IMR-90 (cell line): ENCODE results near the gene KHNYN. TPM values are rescaled to one million over a fixed set of nuclear protein-coding genes. Genes with fewer than 3 reads are reported as not detected.

Source experiments
- ATAC-seq: fragments of 200-7000 bp; cut with Tn5 transposase; 2 replicates; pipeline ENCODE4 v1.9.1; 2020; ENCODE audit warnings: low read depth, mild to moderate bottlenecking, moderate library complexity
- BruUV-seq: library from RNA; stranded (reverse); fragments of 400-500 nt; replicated peaks from 2 replicates; lab custom pipeline; 2021; lab: Mats Ljungman, UMichigan
- CTCF ChIA-PET: fragments of 300-600 bp; formaldehyde crosslinking; extraction: SDS; loops from one replicate; lab custom pipeline; 2021; ENCODE audit warnings: antibody characterized with exemption; lab: Yijun Ruan, JAX
- POLR2A ChIA-PET: fragments of 300-600 bp; sonication (Branson Sonifier 250); formaldehyde crosslinking; loops from one replicate; lab custom pipeline; 2022; ENCODE audit warnings: antibody characterized with exemption; ENCODE audit not compliant: unreplicated experiment; lab: Charles Lee
- DNase-seq: peaks from one replicate; pipeline ENCODE4 v3.0.0; 2013
- H2AFZ ChIP-seq: replicated peaks from 2 replicates; pipeline ENCODE3; 2013; ENCODE audit warnings: low read length, mild to moderate bottlenecking; ENCODE audit not compliant: poor library complexity
- H2AK5ac ChIP-seq: 2 replicates; pipeline ENCODE4 v1.6.1; 2013; ENCODE audit warnings: low read depth, low read length, inconsistent platforms
- H2AK9ac ChIP-seq: replicated peaks from 2 replicates; pipeline ENCODE3; 2013; ENCODE audit warnings: mild to moderate bottlenecking, low read depth, low read length, moderate library complexity; ENCODE audit not compliant: poor library complexity
- H2BK120ac ChIP-seq: 2 replicates; pipeline ENCODE4 v1.6.1; 2013; ENCODE audit warnings: low read depth, low read length, inconsistent platforms
- H2BK15ac ChIP-seq: 3 replicates; pipeline ENCODE4 v1.6.1; 2013; ENCODE audit warnings: low read depth, low read length, inconsistent platforms
- H2BK20ac ChIP-seq: 2 replicates; pipeline ENCODE4 v1.6.1; 2013; ENCODE audit warnings: low read depth, mild to moderate bottlenecking, inconsistent platforms, low read length, moderate library complexity
- H2BK5ac ChIP-seq: 2 replicates; pipeline ENCODE4 v1.6.1; 2013; ENCODE audit warnings: mild to moderate bottlenecking, low read depth, low read length, inconsistent platforms; ENCODE audit not compliant: poor library complexity, severe bottlenecking
- H3K14ac ChIP-seq: replicated peaks from 2 replicates; pipeline ENCODE4 v1.6.1; 2013; ENCODE audit warnings: low read depth, low read length, inconsistent platforms
- H3K18ac ChIP-seq: 2 replicates; pipeline ENCODE4 v1.6.1; 2013; ENCODE audit warnings: low read depth, low read length, control low read depth
- H3K23ac ChIP-seq: 2 replicates; pipeline ENCODE4 v1.6.1; 2013; ENCODE audit warnings: low read depth, low read length, inconsistent platforms
- H3K27ac ChIP-seq: 2 replicates; pipeline ENCODE4 v1.5.1; 2013; ENCODE audit warnings: mild to moderate bottlenecking, control low read depth, low read length; ENCODE audit not compliant: insufficient read depth
- H3K27me3 ChIP-seq: 2 replicates; pipeline ENCODE4 v1.6.1; 2013; ENCODE audit warnings: low read length; ENCODE audit not compliant: control insufficient read depth, insufficient read depth
- H3K36me3 ChIP-seq: 2 replicates; pipeline ENCODE4 v1.6.1; 2013; ENCODE audit warnings: low read length, mixed read lengths; ENCODE audit not compliant: control insufficient read depth, insufficient read depth
- H3K4ac ChIP-seq: 2 replicates; pipeline ENCODE4 v1.6.1; 2013; ENCODE audit warnings: low read depth, low read length, inconsistent platforms
- H3K4me1 ChIP-seq: 2 replicates; pipeline ENCODE4 v1.6.1; 2013; ENCODE audit warnings: low read length, mixed read lengths; ENCODE audit not compliant: control insufficient read depth, insufficient read depth
- H3K4me2 ChIP-seq: 2 replicates; pipeline ENCODE4 v1.6.1; 2013; ENCODE audit warnings: low read depth, mild to moderate bottlenecking, control low read depth, low read length, moderate library complexity
- H3K4me3 ChIP-seq: 2 replicates; pipeline ENCODE4 v1.5.1; 2013; ENCODE audit warnings: low read depth, mild to moderate bottlenecking, control low read depth, low read length, moderate library complexity; ENCODE audit not compliant: insufficient read depth
- H3K56ac ChIP-seq: 2 replicates; pipeline ENCODE4 v1.6.1; 2013; ENCODE audit warnings: low read length, inconsistent platforms; ENCODE audit not compliant: insufficient read depth; ENCODE audit errors: extremely low read depth
- H3K79me1 ChIP-seq, 2 experiments: 2 replicates each; pipeline ENCODE4 v1.6.1; 2013; ENCODE audit warnings: low read length in 2 of 2, inconsistent platforms in 1 of 2, low read depth in 1 of 2
- H3K9ac ChIP-seq: 2 replicates; pipeline ENCODE4 v1.6.1; 2013; ENCODE audit warnings: low read depth, low read length, control low read depth
- H3K9me1 ChIP-seq: 2 replicates; pipeline ENCODE4 v1.6.1; 2013; ENCODE audit warnings: low read length, inconsistent platforms; ENCODE audit not compliant: insufficient read depth
- H3K9me3 ChIP-seq: 2 replicates; pipeline ENCODE4 v1.6.1; 2013; ENCODE audit warnings: low read length; ENCODE audit not compliant: control insufficient read depth, insufficient read depth
- H4K20me1 ChIP-seq: 2 replicates; pipeline ENCODE4 v1.6.1; 2013; ENCODE audit warnings: low read length, inconsistent platforms; ENCODE audit not compliant: insufficient read depth
- H4K5ac ChIP-seq: 2 replicates; pipeline ENCODE4 v1.6.1; 2013; ENCODE audit warnings: mild to moderate bottlenecking, low read depth, low read length, control low read depth
- H4K8ac ChIP-seq, 2 experiments: 2 replicates each; pipeline ENCODE4 v1.6.1; 2013; ENCODE audit warnings: low read depth in 2 of 2, low read length in 2 of 2, control low read depth in 1 of 2, inconsistent platforms in 1 of 2
- H4K91ac ChIP-seq: 2 replicates; pipeline ENCODE4 v1.6.1; 2013; ENCODE audit warnings: low read depth, low read length, inconsistent platforms; ENCODE audit not compliant: insufficient read depth
- MAFK ChIP-seq: IDR thresholded peaks from 2 replicates; pipeline ENCODE4 v1.6.1; 2012; ENCODE audit warnings: low read depth, low read length, improper control_type of control experiment
- SMC3 ChIP-seq: fragments of 150-350 bp; IDR thresholded peaks from 2 replicates; pipeline ENCODE4 v1.6.1; 2016; ENCODE audit warnings: low read depth, mild to moderate bottlenecking, antibody characterized with exemption, low read length, moderate library complexity
- WGBS, 2 experiments: methylation state at CpG; one replicate each; pipeline versions ENCODE4 v1.1.5 to v1.1.7; 2013; ENCODE audit warnings: missing lambda C conversion rate in 2 of 2; ENCODE audit not compliant: insufficient read length in 1 of 2; ENCODE audit errors: extremely low coverage in 2 of 2; 5-methylcytosine and 5-hydroxymethylcytosine counted together
- dilution Hi-C: fragments of 300-500 bp; cut with HindIII; formaldehyde crosslinking; loops from one replicate; pipeline ENCODE4 v1.14.3; 2018; ENCODE audit warnings: low sequenced_read_pairs; ENCODE audit not compliant: unreplicated experiment
- in situ Hi-C: fragments of 300-500 bp; cut with MboI; formaldehyde crosslinking; loops from 3 replicates; pipeline ENCODE4 v1.14.3; 2019; ENCODE audit warnings: low sequenced_read_pairs, inconsistent platforms, mixed read lengths
- intact Hi-C: fragments of 100-400 bp; cut with micrococcal nuclease; formaldehyde crosslinking; loops from 2 replicates; pipeline ENCODE4 v1.10.0; 2022
- polyA plus RNA-seq, 3 experiments: library from polyadenylated mRNA; depleted of rRNA; stranded (reverse); fragments of >200 nt; gene quantifications; 2 replicates each; pipeline ENCODE4 v1.2.3, GENCODE V29; 2012; ENCODE audit warnings: low replicate concordance in 1 of 3
- total RNA-seq: library from RNA; depleted of rRNA; stranded (reverse); fragments of >200 nt; gene quantifications from 2 replicates; pipeline ENCODE4 v1.2.3, GENCODE V29; 2012

KHNYN gene
- total and polyA plus RNA-seq, 2 of the 4 experiments (the other 2 are of a cell fraction) = 18.9 to 24.4 TPM

DNA sequence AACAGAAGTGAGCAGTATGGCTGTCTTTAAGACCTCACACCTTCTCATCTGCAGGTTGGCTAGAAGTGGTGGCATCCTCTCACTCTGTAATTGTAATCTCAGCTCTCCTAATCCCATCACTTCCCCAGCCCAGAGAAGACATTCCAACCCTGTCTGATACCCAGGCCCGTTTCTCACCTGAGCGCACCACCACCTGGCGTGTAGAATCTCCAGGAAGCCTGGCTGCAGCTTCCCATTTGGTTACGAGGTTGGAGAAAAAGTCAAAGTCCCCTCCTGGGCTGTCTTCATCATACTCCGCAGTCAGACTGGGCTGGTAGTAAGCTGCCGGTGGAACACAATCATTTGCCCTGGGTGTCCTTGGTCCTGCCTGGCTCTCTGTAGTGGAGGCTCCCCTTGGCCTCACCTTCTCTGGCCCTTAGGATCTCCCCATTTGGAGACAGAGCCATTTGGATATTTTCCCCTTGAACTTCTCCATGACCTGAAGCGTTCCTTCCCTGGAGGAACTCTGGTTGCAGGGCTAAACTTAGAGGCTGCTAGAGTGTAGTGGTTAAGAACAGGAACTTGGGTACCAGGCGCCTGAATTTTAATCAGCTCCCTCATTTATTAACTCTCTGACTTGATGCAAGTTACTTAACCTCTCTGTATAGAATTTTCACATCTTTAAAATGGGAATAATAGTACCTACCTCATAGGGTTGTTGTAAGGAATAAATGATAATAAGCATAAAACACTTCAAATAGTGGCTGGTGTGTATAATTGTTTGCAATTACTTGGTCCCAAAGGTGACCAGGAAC, 11.0 kb downstream of the KHNYN start:
- 0 out of 2 replicates have a peak overlapping the region, but pooled peaks have one; percentile 36 for H3K14ac ChIP-seq
- 100% methylated on average over 5 of the region's 8 CpGs; no CpG with 5 or more reads in 1 of the 2 experiments for WGBS, 2 experiments
- dilution Hi-C loops = no loop called here
- in situ Hi-C loops = loop anchor here (25.0 kb wide), 1 partner anchor 1129 kb away; the partner anchor contains the start of genes BCL2L2, PABPN1 and PPP1R3E
- intact Hi-C loops = no loop called here
- TF ChIP-seq MAFK (no peak), SMC3 (no peak)
- ChIA-PET POLR2A (interaction anchor here (0.9 kb wide), 1 partner anchor 74 kb away, joined by 3 read pairs; no protein-coding TSS in a partner anchor), CTCF (interaction anchor here (0.6 to 2.0 kb wide), 3 partner anchors 9 to 75 kb away, joined by 3 to 12 read pairs (median 6); no protein-coding TSS in a partner anchor)
- no TSS peak for BruUV-seq
- H3K9me1 ChIP-seq = no peaks in the 10 kb centered on the region
- peaks cover 2% of the 10 kb centered on the region for H3K4me1 ChIP-seq
- H3K27ac ChIP-seq = no peak overlapping the region
- H3K4ac ChIP-seq = no peak overlapping the region
- H3K4me3 ChIP-seq = no peak overlapping the region
- H3K9me3 ChIP-seq = no peaks in the 10 kb centered on the region
- H2BK20ac ChIP-seq = no peak overlapping the region
- DNase-seq (no peak), ATAC-seq (no peak)
- no peak overlapping the region for H2AK5ac ChIP-seq
- H3K4me2 ChIP-seq = no peak overlapping the region
- no peak overlapping the region for H2BK5ac ChIP-seq
- H4K8ac ChIP-seq = 0 out of 4 replicates have a peak overlapping the region, but pooled peaks of 1 of the 2 experiments have one; percentile 42
- H3K56ac ChIP-seq = no peak overlapping the region
- no peak overlapping the region for H3K23ac ChIP-seq
- H3K9ac ChIP-seq = no peak overlapping the region
- H3K27me3 ChIP-seq = no peaks in the 10 kb centered on the region
- H2BK15ac ChIP-seq = no peak overlapping the region
- H2AFZ ChIP-seq = no peak overlapping the region
- no peak overlapping the region for H2BK120ac ChIP-seq
- H3K36me3 ChIP-seq = peaks cover 42% of the 10 kb centered on the region
- peaks cover 16% of the 10 kb centered on the region for H4K20me1 ChIP-seq
- H4K91ac ChIP-seq = no peak overlapping the region
- no peak overlapping the region for H4K5ac ChIP-seq
- peaks cover 14 to 39% of the 10 kb centered on the region in 2 experiments; a peak in 3 of 4 replicates for H3K79me1 ChIP-seq
- peak overlapping the region; percentile 5 for H2AK9ac ChIP-seq
- H3K18ac ChIP-seq = no peak overlapping the region
